Small intestine (tissue), 7 donors: ENCODE measurements around the gene SLC5A2. TPM values are rescaled to one million over a fixed set of nuclear protein-coding genes. Genes with fewer than 3 reads are reported as not detected.
A peak's percentile ranks its signal among the peaks of the same experiment; 100 is the strongest.

Source experiments
- DNase-seq, 2 donors: peaks; one replicate each; pipeline versions ENCODE4 v3.0.0 to v3.0.0-alpha.2; 2013
- FAIRE-seq: peaks from 2 replicates; lab custom pipeline; 2012; peaks lifted over from hg19 to GRCh38; lab: Jason Lieb, UNC
- H3K27ac ChIP-seq, 3 donors: one replicate each; pipeline ENCODE4 v1.5.1; 2013; ENCODE audit warnings: low read length in 2 of 3, mild to moderate bottlenecking in 2 of 3, control low read depth in 1 of 3, inconsistent platforms in 1 of 3, low read depth in 1 of 3, moderate library complexity in 1 of 3
- H3K27me3 ChIP-seq, 3 donors: one replicate each; pipeline ENCODE4 v1.6.1; 2013; ENCODE audit warnings: low read length in 3 of 3, inconsistent platforms in 1 of 3; ENCODE audit not compliant: control insufficient read depth in 3 of 3, insufficient read depth in 3 of 3
- H3K36me3 ChIP-seq, 3 donors: one replicate each; pipeline ENCODE4 v1.6.1; 2013; ENCODE audit warnings: low read length in 3 of 3, inconsistent platforms in 1 of 3, low read depth in 1 of 3, mild to moderate bottlenecking in 1 of 3, moderate library complexity in 1 of 3; ENCODE audit not compliant: control insufficient read depth in 3 of 3, insufficient read depth in 2 of 3
- H3K4me1 ChIP-seq, 3 donors: one replicate each; pipeline ENCODE4 v1.6.1; 2013; ENCODE audit warnings: low read length in 2 of 3, inconsistent platforms in 1 of 3, low read depth in 1 of 3, mild to moderate bottlenecking in 1 of 3, moderate library complexity in 1 of 3; ENCODE audit not compliant: control insufficient read depth in 3 of 3, insufficient read depth in 2 of 3
- H3K4me3 ChIP-seq, 3 donors: one replicate each; pipeline ENCODE4 v1.5.1; 2013; ENCODE audit warnings: low read length in 3 of 3, control low read depth in 1 of 3, inconsistent platforms in 1 of 3, low read depth in 1 of 3, mild to moderate bottlenecking in 1 of 3, moderate library complexity in 1 of 3
- H3K9me3 ChIP-seq, 2 donors: one replicate each; pipeline ENCODE4 v1.6.1; 2013; ENCODE audit warnings: low read depth in 1 of 2, low read length in 1 of 2; ENCODE audit not compliant: control insufficient read depth in 2 of 2, insufficient read depth in 1 of 2
- WGBS, 3 donors: extraction: QIAGEN DNeasy Blood & Tissue Kit; methylation state at CpG; one replicate each; pipeline ENCODE4 v1.1.7; 2013; 5-methylcytosine and 5-hydroxymethylcytosine counted together
- polyA plus RNA-seq, 4 donors: library from polyadenylated mRNA; stranded (reverse) in 3 of 4; unstranded in 1 of 4; fragments of 200-250 nt in 3 of 4; fragments of 120-200 nt in 1 of 4; gene quantifications; one replicate each; pipeline versions ENCODE4 v1.2.1 to v1.2.3, GENCODE V29; 2013
- donor health status: healthy with polysubstance abuse.
- donor health status: control.
- donor health status: control.
- donor health status: Bipolar disorder and iron deficiency.
- donor health status: healthy.

The SLC5A2 gene
- polyA plus RNA-seq, 4 donors, result 0.81 to 10.4 (median 1.6) TPM

DNA sequence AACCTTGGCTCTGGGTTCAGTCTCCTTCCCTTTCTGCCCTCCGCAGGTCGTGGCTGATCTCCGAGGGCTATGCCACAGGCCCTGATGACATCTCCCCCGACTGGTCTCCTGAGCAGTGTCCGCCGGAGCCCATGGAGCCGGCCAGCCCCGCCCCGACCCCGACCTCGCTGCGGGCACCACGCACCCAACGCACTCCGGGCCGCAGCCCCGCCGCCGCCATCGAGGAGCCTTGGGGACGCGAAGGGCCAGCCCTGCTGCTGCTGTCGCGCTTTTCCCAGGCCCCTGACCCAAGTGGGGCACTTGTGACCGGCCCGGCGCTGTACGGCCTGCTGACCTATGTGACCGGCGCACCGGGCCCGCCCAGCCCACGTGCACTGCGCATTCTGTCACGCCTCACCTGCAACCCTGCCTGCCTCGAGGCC lies 18.6 kb upstream of the SLC5A2 start:
- Histone ChIP-seq H3K9me3 (no peaks in the 10 kb centered on the region), H3K36me3 (peaks cover 0 to 56% (median 3%) of the 10 kb centered on the region in 3 donors), H3K4me3 (no peak overlapping the region), H3K4me1 (peaks cover 0 to 5% (median 3%) of the 10 kb centered on the region in 3 donors), H3K27ac (no peak overlapping the region), H3K27me3 (no peaks in the 10 kb centered on the region)
- 86 to 93% (median 86%) methylated on average over 32 to 36 of the region's 36 CpGs for WGBS, 3 donors
- no peak for DNase-seq
- FAIRE-seq, result no peak

DNA sequence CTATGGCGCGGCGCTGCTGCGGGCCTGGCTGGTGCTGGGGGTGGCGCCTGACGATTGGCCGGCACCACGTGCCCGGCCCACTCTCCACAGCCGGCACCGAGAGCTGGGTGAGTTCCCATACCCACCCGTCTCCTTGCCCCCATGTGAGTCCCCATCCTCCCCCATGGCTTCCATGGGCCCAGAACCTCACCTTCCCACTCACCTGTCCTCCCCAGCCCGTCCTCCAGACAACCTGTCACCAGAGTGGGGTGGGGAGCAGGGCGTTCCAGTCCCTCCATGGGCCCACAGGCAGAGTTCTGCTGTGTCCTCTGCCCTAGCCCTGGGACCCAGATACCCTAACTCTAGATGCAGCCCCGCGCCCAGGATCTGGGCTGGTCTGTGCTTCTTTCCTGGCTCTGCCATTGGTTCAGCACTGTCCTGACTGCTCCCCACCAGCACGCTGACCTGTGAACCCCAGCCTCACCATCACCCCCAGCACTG lies 18.1 kb upstream of the SLC5A2 start:
- DNase-seq, result no peak
- Histone ChIP-seq H3K4me3 (no peak overlapping the region), H3K36me3 (peaks cover 0 to 56% (median 3%) of the 10 kb centered on the region in 3 donors), H3K27me3 (no peaks in the 10 kb centered on the region), H3K9me3 (no peaks in the 10 kb centered on the region), H3K27ac (no peak overlapping the region), H3K4me1 (peaks cover 0 to 5% (median 3%) of the 10 kb centered on the region in 3 donors)
- no peak for FAIRE-seq
- WGBS, 3 donors, result 93 to 96% (median 94%) methylated on average over 16 to 17 of the region's 17 CpGs

DNA sequence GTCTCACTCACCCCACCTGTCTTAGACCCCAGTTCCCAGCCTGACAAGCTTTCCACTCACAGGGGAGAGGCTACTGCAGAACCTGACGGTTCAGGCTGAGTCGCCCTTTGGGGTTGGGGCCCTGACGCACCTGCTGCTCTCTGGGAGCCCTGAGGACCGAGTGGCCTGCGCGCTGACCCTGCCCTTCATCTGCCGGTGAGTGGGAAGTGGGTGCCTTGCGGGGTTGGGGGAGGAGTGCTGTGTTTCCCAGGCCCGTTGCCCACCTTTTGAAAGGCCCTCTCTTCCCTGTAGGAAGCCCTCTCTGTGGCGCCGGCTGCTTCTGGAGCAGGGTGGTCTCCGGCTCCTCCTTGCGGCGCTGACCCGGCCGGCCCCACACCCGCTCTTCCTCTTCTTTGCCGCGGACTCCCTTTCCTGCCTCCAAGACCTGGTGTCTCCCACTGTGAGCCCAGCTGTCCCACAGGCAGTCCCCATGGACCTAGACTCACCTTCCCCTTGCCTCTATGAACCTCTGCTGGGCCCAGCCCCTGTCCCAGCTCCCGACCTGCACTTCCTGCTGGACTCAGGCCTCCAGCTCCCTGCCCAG lies 17.0 kb upstream of the SLC5A2 start:
- FAIRE-seq, result no peak

DNA sequence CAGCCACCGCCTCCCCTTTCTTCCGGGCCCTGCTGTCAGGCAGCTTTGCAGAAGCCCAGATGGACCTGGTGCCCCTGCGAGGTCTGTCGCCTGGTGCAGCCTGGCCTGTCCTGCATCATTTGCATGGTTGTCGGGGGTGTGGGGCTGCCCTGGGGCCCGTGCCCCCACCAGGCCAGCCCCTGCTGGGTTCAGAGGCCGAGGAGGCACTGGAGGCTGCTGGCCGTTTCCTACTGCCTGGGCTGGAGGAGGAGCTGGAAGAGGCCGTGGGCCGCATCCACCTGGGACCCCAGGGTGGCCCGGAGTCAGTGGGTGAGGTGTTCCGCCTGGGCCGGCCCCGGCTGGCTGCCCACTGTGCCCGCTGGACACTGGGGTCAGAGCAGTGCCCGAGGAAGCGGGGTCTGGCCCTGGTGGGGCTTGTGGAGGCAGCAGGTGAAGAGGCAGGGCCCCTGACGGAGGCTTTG lies 16.5 kb upstream of the SLC5A2 start:
- Histone ChIP-seq H3K36me3 (peaks cover 0 to 53% (median 3%) of the 10 kb centered on the region in 3 donors), H3K9me3 (no peaks in the 10 kb centered on the region), H3K27ac (no peak overlapping the region), H3K4me3 (no peak overlapping the region), H3K4me1 (peaks cover 2 to 4% (median 3%) of the 10 kb centered on the region in 3 donors), H3K27me3 (no peaks in the 10 kb centered on the region)
- no peak for FAIRE-seq
- no peak for DNase-seq
- 93 to 97% (median 96%) methylated on average over 18 of the region's 18 CpGs for WGBS, 3 donors

More for the DNA sequence above, 17.0 kb upstream of the SLC5A2 start:
- no peak for DNase-seq
- Histone ChIP-seq H3K9me3 (no peaks in the 10 kb centered on the region), H3K36me3 (peaks cover 0 to 56% (median 3%) of the 10 kb centered on the region in 3 donors), H3K27me3 (no peaks in the 10 kb centered on the region), H3K4me3 (no peak overlapping the region), H3K27ac (no peak overlapping the region), H3K4me1 (peaks cover 0 to 3% (median 0%) of the 10 kb centered on the region in 3 donors)
- WGBS, 3 donors, result 90 to 93% (median 92%) methylated on average over 20 of the region's 20 CpGs

DNA sequence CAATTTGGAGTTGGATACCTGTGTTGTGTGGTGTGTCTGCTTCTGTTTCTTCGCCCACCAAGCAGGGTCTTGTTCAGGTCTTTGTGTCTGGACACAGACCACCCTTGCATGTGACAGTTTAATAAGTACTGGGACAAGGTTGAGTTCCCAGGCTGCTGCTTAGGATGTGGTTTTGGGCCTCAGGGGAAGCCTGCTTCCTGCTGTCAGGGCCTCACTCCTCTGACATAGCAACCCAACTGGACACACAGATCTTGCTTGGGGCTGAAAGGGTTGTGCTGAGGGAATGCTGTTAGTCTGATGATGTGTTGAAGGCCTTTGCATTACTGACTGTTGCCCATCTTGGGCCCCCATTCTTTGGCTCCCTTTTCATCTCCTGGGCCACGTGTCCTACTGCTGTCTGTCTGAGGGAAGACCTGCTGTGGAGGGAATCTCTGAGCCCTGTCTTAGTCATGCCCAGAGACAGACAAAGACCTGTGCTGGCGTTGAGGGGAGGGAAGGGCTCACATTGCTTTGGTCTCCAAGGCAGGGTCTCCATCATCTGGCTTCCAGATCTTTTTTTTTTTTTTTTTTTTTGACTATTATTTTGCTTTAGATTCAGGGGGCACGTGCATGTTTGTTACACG lies 15.7 kb upstream of the SLC5A2 start:
- Histone ChIP-seq H3K36me3 (peaks cover 0 to 46% (median 3%) of the 10 kb centered on the region in 3 donors), H3K9me3 (no peaks in the 10 kb centered on the region), H3K4me1 (peaks cover 2 to 7% (median 4%) of the 10 kb centered on the region in 3 donors), H3K27ac (no peak overlapping the region), H3K4me3 (no peak overlapping the region), H3K27me3 (no peaks in the 10 kb centered on the region)
- 82 to 90% (median 84%) methylated on average over 5 of the region's 5 CpGs for WGBS, 3 donors
- FAIRE-seq (no peak), DNase-seq (no peak)

DNA sequence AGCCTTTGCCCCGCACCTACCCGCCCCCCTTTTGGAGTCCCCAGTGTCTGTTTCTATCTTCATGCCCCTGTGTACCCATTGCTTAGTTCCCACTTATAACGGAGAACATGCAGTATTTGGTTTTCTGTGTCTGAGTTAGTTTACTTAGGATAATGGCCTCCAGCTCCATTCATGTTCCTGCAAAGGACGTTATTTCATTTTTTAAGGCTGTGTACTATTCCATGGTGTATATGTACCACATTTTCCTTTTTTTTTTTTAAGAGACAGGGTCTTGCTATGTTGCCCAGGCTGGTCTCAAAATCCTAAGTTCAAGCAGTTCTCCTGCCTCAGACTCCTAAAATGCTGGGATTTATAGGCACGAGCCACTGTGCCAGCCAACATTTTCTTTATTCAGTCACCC lies 15.1 kb upstream of the SLC5A2 start:
- H3K4me1 ChIP-seq, result peaks cover 2 to 7% (median 4%) of the 10 kb centered on the region in 3 donors
- peaks cover 0 to 4% of the 10 kb centered on the region in 2 donors for H3K9me3 ChIP-seq
- WGBS, 3 donors, result 85 to 94% (median 86%) methylated on average over 5 of the region's 5 CpGs
- peaks cover 0 to 40% (median 3%) of the 10 kb centered on the region in 3 donors for H3K36me3 ChIP-seq
- H3K4me3 ChIP-seq, result no peak overlapping the region
- no peak for FAIRE-seq
- DNase-seq, result no peak
- H3K27me3 ChIP-seq, result no peaks in the 10 kb centered on the region
- no peak overlapping the region for H3K27ac ChIP-seq

DNA sequence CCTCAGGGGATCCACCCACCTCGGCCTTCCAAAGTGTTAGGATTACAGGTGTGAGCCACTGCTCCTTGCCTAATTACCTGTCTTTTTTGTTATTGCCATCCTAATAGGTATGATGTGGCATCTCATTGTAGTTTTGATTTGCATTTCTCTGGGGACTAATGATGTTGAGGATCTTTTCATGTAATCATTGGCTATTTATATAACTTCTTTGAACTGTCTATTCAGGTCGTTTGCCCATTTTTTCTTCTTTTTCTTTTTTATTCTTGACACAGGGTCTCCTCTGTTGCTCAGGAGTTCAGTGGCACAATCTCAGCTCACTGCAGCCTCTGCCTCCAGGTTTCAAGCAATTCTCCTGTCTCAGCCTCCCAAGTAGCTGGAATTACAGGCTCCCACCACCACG lies 12.3 kb upstream of the SLC5A2 start:
- no peak for FAIRE-seq
- no peak overlapping the region for H3K4me3 ChIP-seq
- WGBS, 3 donors, result 64 to 78% (median 71%) methylated on average over 3 of the region's 3 CpGs
- H3K9me3 ChIP-seq, result peaks cover 0 to 5% of the 10 kb centered on the region in 2 donors
- H3K36me3 ChIP-seq, result peaks cover 0 to 25% (median 0%) of the 10 kb centered on the region in 3 donors
- peak overlapping the region in 1 of 3 donors; percentile 75 for H3K27ac ChIP-seq
- H3K4me1 ChIP-seq, result peaks cover 1 to 10% (median 2%) of the 10 kb centered on the region in 3 donors
- H3K27me3 ChIP-seq, result no peaks in the 10 kb centered on the region
- no peak for DNase-seq

DNA sequence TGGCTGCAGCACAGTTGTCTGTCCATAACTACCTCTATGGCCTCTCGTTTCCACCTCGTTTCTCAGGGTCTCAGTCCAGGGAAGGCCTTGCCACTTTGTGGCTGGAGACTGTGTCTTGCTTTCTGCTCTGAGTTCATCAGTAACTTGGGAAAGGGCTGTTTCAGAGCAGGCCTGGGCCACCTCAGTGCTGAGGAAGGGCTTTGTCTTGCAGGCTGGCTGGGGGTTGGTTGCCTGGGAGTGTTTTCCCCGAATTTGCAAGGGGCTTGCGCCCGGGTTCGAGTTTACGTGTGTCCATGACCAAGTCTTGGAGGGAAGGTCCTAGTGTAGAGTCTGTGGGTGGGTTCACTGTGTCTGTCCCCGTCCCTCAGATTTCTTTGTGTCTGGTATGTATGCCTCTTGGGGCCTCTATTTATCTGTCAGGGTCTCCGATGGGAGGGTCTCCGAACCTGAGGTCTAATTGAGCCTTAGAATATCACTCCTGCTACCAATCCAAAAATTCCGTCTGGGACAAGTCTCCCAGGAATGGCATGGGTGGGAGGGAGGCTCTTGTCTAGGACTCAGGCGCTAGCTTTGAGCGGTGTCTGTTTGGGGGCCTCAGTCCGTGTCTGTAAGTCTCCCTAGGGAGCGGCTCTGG lies 11.6 kb upstream of the SLC5A2 start:
- peaks cover 2 to 13% (median 4%) of the 10 kb centered on the region in 3 donors for H3K4me1 ChIP-seq
- WGBS, 3 donors, result 45 to 54% (median 52%) methylated on average over 15 of the region's 15 CpGs
- H3K9me3 ChIP-seq, result peaks cover 0 to 5% of the 10 kb centered on the region in 2 donors
- peak overlapping the region in 2 of 3 donors; percentile 62 to 68 for H3K4me3 ChIP-seq
- H3K27me3 ChIP-seq, result no peaks in the 10 kb centered on the region
- DNase-seq (no peak), FAIRE-seq (no peak)
- H3K36me3 ChIP-seq, result peaks cover 0 to 18% (median 0%) of the 10 kb centered on the region in 3 donors
- peak overlapping the region in 2 of 3 donors; percentile 75 to 77 for H3K27ac ChIP-seq
